ENCODE measurements around the gene DPF3.

The DPF3 gene

DNA sequence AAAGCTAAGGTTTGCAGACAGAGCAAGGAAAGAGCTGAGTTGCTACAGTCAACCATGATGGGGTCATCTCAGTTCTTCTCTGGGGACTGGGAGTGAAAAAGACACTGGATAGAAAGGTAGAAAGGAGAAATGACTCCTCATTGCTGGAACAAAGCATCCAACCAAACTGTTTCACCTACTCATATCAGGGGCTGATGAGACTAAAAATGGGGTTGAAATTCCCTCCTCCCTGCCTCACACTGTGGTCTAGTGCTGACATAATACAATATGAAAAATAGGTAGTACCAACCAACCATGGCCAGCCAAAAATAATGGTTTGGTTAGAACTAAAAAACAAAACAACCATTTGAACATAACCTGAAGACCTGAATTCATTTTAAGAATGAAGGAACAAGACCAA, 220.7 kb downstream of the DPF3 start:
- no peaks in the 10 kb centered on the region for H3K36me3 ChIP-seq (ENCODE audit: control insufficient read depth, insufficient read depth, low read length)
- H3K27me3 ChIP-seq (ENCODE audit: control insufficient read depth, insufficient read depth, low read length) = no peaks in the 10 kb centered on the region
- H3K4me3 ChIP-seq (ENCODE audit: low read length) = no peak overlapping the region

DNA sequence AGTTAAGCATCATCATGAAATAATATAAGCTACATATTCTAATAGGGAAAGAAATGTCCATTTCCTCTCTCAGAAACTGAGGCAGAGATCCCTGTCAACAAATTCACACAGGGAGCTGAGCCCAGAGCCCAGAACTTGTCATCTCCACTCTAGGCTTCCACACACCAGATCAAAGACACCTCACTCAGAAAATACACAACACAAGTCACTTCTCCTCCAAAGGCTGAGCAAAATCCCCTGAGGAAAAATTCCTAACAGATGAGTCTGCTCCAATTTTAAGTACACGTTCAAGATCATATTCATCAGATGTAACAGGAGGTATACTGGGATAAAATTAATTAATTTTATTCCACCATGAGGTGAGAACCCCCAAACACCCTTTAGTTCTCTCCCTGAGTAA, 227.3 kb downstream of the DPF3 start:
- no peak for DNase-seq (ENCODE audit: low read depth, low spot score)
- H3K36me3 ChIP-seq (ENCODE audit: control insufficient read depth, insufficient read depth, low read length) = no peaks in the 10 kb centered on the region
- no CpG with 5 or more reads among the region's 1 CpG for WGBS (ENCODE audit: insufficient coverage, insufficient read length)

More for the DNA sequence above, 220.7 kb downstream of the DPF3 start:
- Histone ChIP-seq H3K4me1 (ENCODE audit: control insufficient read depth, insufficient read depth, low read length) (peaks cover 1% of the 10 kb centered on the region; the same call in 1 of the 2 replicates), H3K9me3 (ENCODE audit: control insufficient read depth, insufficient read depth, low read length) (no peaks in the 10 kb centered on the region), H3K27ac (ENCODE audit: low read length) (no peak overlapping the region)
- no peak for DNase-seq (ENCODE audit: low read depth, low spot score)

DNA sequence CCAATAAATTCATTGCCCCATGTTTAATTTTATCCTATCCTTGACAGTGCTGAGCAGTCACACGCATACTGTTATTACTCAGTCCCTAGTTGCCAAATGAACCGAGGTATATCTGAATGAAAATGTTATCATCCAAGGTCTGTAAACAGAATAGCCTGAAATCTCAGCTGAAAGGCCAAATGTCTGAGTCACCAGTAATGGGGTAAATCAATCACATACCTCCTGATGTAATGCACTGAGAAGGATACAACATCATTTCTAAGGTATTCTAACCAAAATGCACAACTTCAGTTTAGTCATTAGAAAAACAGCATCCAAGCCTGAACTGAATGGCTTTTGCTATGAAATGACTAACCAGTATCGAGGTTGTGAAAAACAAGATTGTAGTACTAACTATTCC, 228.6 kb downstream of the DPF3 start:
- no peak for DNase-seq (ENCODE audit: low read depth, low spot score)
- H3K36me3 ChIP-seq (ENCODE audit: control insufficient read depth, insufficient read depth, low read length) = no peaks in the 10 kb centered on the region
- no CpG with 5 or more reads among the region's 3 CpGs for WGBS (ENCODE audit: insufficient coverage, insufficient read length)
- H3K27ac ChIP-seq (ENCODE audit: low read length) = no peak overlapping the region
- H3K4me1 ChIP-seq (ENCODE audit: control insufficient read depth, insufficient read depth, low read length) = peaks cover under 1% of the 10 kb centered on the region; the same call in 1 of the 2 replicates
- H3K4me3 ChIP-seq (ENCODE audit: low read length) = no peak overlapping the region
- no peaks in the 10 kb centered on the region for H3K9me3 ChIP-seq (ENCODE audit: control insufficient read depth, insufficient read depth, low read length)
- H3K27me3 ChIP-seq (ENCODE audit: control insufficient read depth, insufficient read depth, low read length) = no peaks in the 10 kb centered on the region

More for the DNA sequence above, 227.3 kb downstream of the DPF3 start:
- Histone ChIP-seq H3K27me3 (ENCODE audit: control insufficient read depth, insufficient read depth, low read length) (no peaks in the 10 kb centered on the region), H3K9me3 (ENCODE audit: control insufficient read depth, insufficient read depth, low read length) (no peaks in the 10 kb centered on the region), H3K4me3 (ENCODE audit: low read length) (no peak overlapping the region), H3K4me1 (ENCODE audit: control insufficient read depth, insufficient read depth, low read length) (peaks cover 1% of the 10 kb centered on the region; the same call in 1 of the 2 replicates), H3K27ac (ENCODE audit: low read length) (no peak overlapping the region)

DNA sequence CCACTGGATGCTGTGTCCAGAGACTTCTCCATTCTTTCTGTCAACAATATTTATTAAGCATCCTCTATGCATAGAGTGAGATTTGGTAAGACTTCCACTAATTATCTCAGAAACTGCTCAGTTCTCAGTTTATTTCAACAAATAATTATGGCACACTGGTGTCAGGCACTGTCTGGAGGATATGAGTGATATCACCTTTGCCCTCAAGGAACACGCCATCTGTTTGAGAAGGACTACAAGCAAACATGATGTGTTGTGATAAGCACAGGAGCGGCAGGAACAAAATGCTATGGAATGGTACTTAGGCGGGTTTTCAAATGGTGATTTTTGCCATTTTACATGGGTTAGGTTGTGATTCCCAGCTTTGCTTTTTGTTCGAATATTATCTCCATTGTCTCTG, 229.2 kb downstream of the DPF3 start:
- no peaks in the 10 kb centered on the region for H3K9me3 ChIP-seq (ENCODE audit: control insufficient read depth, insufficient read depth, low read length)
- H3K27me3 ChIP-seq (ENCODE audit: control insufficient read depth, insufficient read depth, low read length) = no peaks in the 10 kb centered on the region
- H3K36me3 ChIP-seq (ENCODE audit: control insufficient read depth, insufficient read depth, low read length) = no peaks in the 10 kb centered on the region
- no CpG with 5 or more reads among the region's 4 CpGs for WGBS (ENCODE audit: insufficient coverage, insufficient read length)
- DNase-seq (ENCODE audit: low read depth, low spot score) = no peak
- H3K4me3 ChIP-seq (ENCODE audit: low read length) = no peak overlapping the region
- H3K27ac ChIP-seq (ENCODE audit: low read length) = no peak overlapping the region
- H3K4me1 ChIP-seq (ENCODE audit: control insufficient read depth, insufficient read depth, low read length) = no peaks in the 10 kb centered on the region

DNA sequence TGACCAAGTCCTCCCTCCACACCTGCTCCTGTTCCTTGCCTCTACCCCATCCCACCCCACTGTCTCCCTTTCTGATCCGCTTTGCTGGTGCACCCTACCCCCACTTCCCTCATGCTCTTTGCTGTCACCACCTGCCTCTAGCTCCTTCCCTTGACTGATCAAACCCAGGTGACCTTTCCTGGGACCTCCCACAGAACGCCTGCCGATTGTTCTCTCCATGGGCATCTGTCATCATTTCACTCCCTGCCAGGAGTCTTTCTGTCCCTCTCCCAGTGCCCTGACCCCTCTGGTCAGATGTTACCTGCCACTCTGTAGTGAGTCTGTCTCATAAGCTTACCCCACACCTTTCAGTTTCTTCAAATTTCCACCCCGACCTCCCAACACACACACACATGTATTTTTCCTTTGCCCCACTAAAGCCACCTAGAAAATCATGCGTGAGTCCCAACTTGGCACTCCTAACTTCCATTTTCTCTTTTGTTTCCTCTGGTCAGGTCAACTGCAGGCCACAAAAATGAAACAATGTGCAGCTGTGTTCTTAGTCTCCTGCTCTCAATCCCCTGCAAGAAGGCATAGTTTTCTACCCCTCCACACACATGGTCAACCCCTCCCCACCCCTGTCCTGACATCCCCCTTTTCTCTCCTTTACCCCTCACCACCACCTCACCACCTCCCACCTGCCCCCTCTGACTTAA, 229.8 kb downstream of the DPF3 start:
- Histone ChIP-seq H3K4me1 (ENCODE audit: control insufficient read depth, insufficient read depth, low read length) (no peaks in the 10 kb centered on the region), H3K9me3 (ENCODE audit: control insufficient read depth, insufficient read depth, low read length) (no peaks in the 10 kb centered on the region), H3K27me3 (ENCODE audit: control insufficient read depth, insufficient read depth, low read length) (no peaks in the 10 kb centered on the region), H3K27ac (ENCODE audit: low read length) (no peak overlapping the region), H3K36me3 (ENCODE audit: control insufficient read depth, insufficient read depth, low read length) (no peaks in the 10 kb centered on the region), H3K4me3 (ENCODE audit: low read length) (no peak overlapping the region)
- DNase-seq (ENCODE audit: low read depth, low spot score) = no peak
- 100% methylated on average over 1 of the region's 5 CpGs for WGBS (ENCODE audit: insufficient coverage, insufficient read length)

DNA sequence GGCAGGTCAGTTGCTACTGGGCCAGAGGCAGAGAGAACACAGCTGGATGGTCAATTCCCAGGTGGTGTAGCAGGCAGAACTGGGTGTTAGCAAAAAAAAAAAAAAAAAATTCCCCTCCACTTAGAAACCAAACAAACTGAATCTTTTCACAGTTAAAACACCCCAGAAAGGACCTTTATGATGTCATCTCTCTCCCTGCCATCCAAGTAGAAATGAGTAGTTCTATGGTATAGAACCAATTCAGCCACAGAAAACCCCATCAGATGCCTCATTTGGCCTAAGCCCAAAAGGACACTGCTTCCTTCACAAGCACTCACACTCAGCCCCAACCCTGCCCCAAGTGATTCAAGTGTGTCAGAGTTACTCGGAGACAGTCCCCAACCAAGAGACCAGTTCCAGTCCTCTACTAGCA, 230.8 kb downstream of the DPF3 start:
- no peak overlapping the region for H3K4me3 ChIP-seq (ENCODE audit: low read length)
- H3K36me3 ChIP-seq (ENCODE audit: control insufficient read depth, insufficient read depth, low read length) = no peaks in the 10 kb centered on the region
- H3K4me1 ChIP-seq (ENCODE audit: control insufficient read depth, insufficient read depth, low read length) = no peaks in the 10 kb centered on the region
- no CpG with 5 or more reads among the region's 1 CpG for WGBS (ENCODE audit: insufficient coverage, insufficient read length)
- no peaks in the 10 kb centered on the region for H3K27me3 ChIP-seq (ENCODE audit: control insufficient read depth, insufficient read depth, low read length)
- DNase-seq (ENCODE audit: low read depth, low spot score) = no peak
- no peaks in the 10 kb centered on the region for H3K9me3 ChIP-seq (ENCODE audit: control insufficient read depth, insufficient read depth, low read length)
- H3K27ac ChIP-seq (ENCODE audit: low read length) = no peak overlapping the region

DNA sequence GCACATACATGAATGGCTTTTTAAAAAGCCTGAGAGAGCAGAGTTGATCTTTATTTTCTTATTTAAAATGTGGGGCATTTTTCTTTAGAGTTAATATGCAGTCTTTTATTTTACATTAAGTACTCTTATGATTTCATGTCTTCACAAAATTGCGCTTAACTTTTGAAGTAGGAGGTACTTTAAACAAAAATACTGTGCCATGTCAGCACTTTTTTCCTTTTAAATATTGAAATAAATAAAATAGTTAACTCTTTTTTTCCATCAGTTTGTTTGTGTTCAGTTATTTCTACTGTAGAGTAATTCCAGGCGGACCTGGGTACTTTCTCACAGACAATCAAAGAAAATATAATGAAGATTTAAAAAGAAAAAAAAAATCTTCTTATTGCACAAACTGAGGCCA, 231.7 kb downstream of the DPF3 start:
- Histone ChIP-seq H3K9me3 (ENCODE audit: control insufficient read depth, insufficient read depth, low read length) (no peaks in the 10 kb centered on the region), H3K4me3 (ENCODE audit: low read length) (no peak overlapping the region), H3K27me3 (ENCODE audit: control insufficient read depth, insufficient read depth, low read length) (no peaks in the 10 kb centered on the region), H3K4me1 (ENCODE audit: control insufficient read depth, insufficient read depth, low read length) (no peaks in the 10 kb centered on the region), H3K36me3 (ENCODE audit: control insufficient read depth, insufficient read depth, low read length) (no peaks in the 10 kb centered on the region), H3K27ac (ENCODE audit: low read length) (no peak overlapping the region)
- DNase-seq (ENCODE audit: low read depth, low spot score) = no peak
- WGBS (ENCODE audit: insufficient coverage, insufficient read length) = no CpG with 5 or more reads among the region's 2 CpGs

DNA sequence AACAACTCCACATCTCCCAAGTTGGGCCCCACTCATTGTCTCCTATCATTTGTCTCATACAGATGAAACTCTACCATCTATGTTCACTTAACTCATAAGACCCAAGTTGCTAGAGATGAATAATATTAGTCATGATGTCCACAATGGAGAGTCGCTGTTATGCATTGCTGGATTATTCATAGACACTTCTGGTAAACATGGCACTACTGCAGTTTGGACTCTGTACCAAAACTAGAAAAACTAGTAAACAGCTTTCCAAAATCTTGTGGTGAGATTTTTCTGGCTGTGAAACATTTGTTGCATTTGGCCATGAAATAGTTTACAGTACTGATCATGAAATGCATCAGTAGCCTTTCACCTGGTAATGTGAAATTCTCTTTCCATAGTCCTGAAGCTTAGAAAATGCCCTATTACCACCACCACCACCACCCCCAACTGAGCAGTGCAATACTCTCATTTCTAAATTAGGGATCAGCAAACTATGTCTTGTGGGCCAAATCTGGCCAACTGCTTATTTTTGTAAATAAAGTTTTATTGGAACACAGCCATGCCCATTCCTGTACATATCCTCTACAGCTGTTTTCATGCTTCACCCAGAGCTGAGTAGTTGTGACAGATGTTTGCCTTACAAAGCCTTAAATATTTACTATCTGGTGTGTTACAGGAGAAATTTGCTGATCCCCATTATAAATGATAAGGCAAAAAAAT, 236.5 kb downstream of the DPF3 start:
- no CpG with 5 or more reads among the region's 1 CpG for WGBS (ENCODE audit: insufficient coverage, insufficient read length)
- Histone ChIP-seq H3K36me3 (ENCODE audit: control insufficient read depth, insufficient read depth, low read length) (no peaks in the 10 kb centered on the region), H3K4me3 (ENCODE audit: low read length) (no peak overlapping the region), H3K9me3 (ENCODE audit: control insufficient read depth, insufficient read depth, low read length) (no peaks in the 10 kb centered on the region), H3K4me1 (ENCODE audit: control insufficient read depth, insufficient read depth, low read length) (no peaks in the 10 kb centered on the region), H3K27me3 (ENCODE audit: control insufficient read depth, insufficient read depth, low read length) (no peaks in the 10 kb centered on the region), H3K27ac (ENCODE audit: low read length) (no peak overlapping the region)
- DNase-seq (ENCODE audit: low read depth, low spot score) = no peak

DNA sequence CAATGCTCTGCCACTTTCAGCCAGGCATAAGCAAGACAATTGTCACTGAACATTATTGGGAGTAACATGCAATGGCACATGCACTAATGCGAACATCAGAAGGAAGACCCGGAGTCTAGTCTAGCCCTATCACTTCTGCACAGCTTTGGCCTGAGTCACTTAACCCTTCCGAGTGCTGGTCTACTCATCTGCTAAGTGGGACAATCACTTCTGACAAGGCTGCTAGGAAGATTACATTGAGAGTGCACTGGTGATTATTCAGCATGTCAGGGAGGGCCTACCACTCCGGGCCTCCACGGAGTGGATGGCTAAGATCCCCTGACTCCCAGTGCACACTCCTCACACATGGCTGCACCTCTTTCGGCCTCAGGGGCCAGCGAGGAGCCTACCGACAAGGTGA, 240.9 kb downstream of the DPF3 start:
- Histone ChIP-seq H3K36me3 (ENCODE audit: control insufficient read depth, insufficient read depth, low read length) (no peaks in the 10 kb centered on the region), H3K27ac (ENCODE audit: low read length) (no peak overlapping the region), H3K4me1 (ENCODE audit: control insufficient read depth, insufficient read depth, low read length) (no peaks in the 10 kb centered on the region), H3K4me3 (ENCODE audit: low read length) (no peak overlapping the region), H3K27me3 (ENCODE audit: control insufficient read depth, insufficient read depth, low read length) (no peaks in the 10 kb centered on the region), H3K9me3 (ENCODE audit: control insufficient read depth, insufficient read depth, low read length) (no peaks in the 10 kb centered on the region)
- no CpG with 5 or more reads among the region's 8 CpGs for WGBS (ENCODE audit: insufficient coverage, insufficient read length)
- no peak for DNase-seq (ENCODE audit: low read depth, low spot score)

DNA sequence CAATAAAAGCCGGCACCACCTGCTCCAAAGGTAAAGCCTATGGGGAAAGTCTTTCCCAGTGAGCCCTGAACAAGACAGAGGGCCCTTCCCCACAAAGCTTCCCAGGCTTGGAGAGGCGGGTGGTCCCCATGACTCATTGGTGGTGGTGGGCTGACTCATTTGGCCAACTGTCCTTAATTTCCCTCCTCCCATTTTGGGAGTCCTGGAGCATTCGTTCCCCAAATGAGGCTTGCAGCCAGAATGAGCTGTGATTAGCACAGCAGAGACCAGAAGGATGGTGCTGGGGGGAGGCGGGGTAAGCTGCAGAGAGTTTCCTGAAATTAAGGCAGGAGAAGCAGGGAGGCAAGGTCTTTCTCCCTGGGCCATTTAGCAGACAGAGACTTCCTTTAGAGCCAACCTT, 241.7 kb downstream of the DPF3 start:
- DNase-seq (ENCODE audit: low read depth, low spot score) = no peak

DNA sequence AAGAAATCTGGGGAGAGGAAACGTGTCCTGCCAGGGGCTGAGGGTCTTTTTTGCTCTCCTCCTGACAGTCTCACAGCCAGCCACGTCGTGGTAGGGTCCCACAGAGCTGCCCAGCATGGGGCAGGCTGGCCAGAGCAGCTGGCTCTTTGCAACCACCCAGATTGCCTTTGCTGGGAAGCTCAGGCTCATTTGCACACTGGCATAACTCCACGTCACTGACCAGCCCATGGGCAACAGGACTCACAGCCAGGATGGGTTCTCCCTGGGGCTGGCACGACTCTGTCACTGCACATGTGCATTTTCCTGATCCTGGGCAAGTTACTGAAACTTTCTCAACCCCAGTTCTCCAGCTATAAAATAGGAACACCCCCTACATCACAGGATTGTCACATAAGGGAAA, 242.2 kb downstream of the DPF3 start:
- no peaks in the 10 kb centered on the region for H3K27me3 ChIP-seq (ENCODE audit: control insufficient read depth, insufficient read depth, low read length)
- WGBS (ENCODE audit: insufficient coverage, insufficient read length) = no CpG with 5 or more reads among the region's 5 CpGs
- H3K4me1 ChIP-seq (ENCODE audit: control insufficient read depth, insufficient read depth, low read length) = no peaks in the 10 kb centered on the region

More for the DNA sequence above, 241.7 kb downstream of the DPF3 start:
- WGBS (ENCODE audit: insufficient coverage, insufficient read length) = no CpG with 5 or more reads among the region's 4 CpGs
- H3K4me3 ChIP-seq (ENCODE audit: low read length) = no peak overlapping the region
- no peaks in the 10 kb centered on the region for H3K4me1 ChIP-seq (ENCODE audit: control insufficient read depth, insufficient read depth, low read length)
- no peaks in the 10 kb centered on the region for H3K9me3 ChIP-seq (ENCODE audit: control insufficient read depth, insufficient read depth, low read length)
- no peak overlapping the region for H3K27ac ChIP-seq (ENCODE audit: low read length)
- H3K36me3 ChIP-seq (ENCODE audit: control insufficient read depth, insufficient read depth, low read length) = no peaks in the 10 kb centered on the region
- H3K27me3 ChIP-seq (ENCODE audit: control insufficient read depth, insufficient read depth, low read length) = no peaks in the 10 kb centered on the region

More for the DNA sequence above, 242.2 kb downstream of the DPF3 start:
- DNase-seq (ENCODE audit: low read depth, low spot score) = no peak
- Histone ChIP-seq H3K9me3 (ENCODE audit: control insufficient read depth, insufficient read depth, low read length) (no peaks in the 10 kb centered on the region), H3K36me3 (ENCODE audit: control insufficient read depth, insufficient read depth, low read length) (no peaks in the 10 kb centered on the region), H3K4me3 (ENCODE audit: low read length) (no peak overlapping the region), H3K27ac (ENCODE audit: low read length) (no peak overlapping the region)
